ENCODE data around the gene PRSS1. TPM values are rescaled to one million over a fixed set of nuclear protein-coding genes. Genes with fewer than 3 reads are reported as not detected.

The PRSS1 gene
- total RNA-seq, 6 donors from 2014 or later = 9.8 to 20.6 TPM; not detected in 4

DNA sequence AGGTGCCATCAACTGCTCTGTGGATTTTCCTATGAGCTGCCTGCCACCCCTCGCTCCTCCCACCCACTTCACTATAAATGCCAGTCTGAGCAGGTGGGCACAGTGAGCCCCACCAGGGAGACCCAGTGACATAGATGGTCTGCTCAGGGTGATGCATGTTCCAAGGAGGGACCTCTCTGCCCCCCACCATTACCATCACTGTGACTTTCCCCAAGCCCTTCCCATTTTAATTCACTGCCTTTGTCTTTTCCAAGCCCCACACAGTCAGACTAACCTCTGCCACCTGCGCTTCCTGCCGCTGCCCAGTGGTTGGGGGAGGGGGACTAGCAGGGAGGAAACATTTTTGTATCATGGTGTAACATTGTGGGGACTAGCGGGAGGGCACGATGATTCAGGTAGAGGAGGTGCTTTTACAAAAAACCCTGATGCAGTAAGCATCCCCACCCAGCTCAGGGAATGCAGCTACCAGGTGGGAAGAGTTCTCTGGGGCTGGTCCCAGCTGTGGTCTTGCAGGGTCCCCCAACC, 46.1 kb downstream of the PRSS1 start:
- no peak for TF ChIP-seq EP300 (IDR thresholded peaks at IDR 0.05)
- no peak for TF ChIP-seq POLR2AphosphoS5 (IDR thresholded peaks at IDR 0.05)
- peak in 1 of 4 donors; percentile 19 for TF ChIP-seq POLR2A (IDR thresholded peaks at IDR 0.05)
- TF ChIP-seq, protein P1, sequence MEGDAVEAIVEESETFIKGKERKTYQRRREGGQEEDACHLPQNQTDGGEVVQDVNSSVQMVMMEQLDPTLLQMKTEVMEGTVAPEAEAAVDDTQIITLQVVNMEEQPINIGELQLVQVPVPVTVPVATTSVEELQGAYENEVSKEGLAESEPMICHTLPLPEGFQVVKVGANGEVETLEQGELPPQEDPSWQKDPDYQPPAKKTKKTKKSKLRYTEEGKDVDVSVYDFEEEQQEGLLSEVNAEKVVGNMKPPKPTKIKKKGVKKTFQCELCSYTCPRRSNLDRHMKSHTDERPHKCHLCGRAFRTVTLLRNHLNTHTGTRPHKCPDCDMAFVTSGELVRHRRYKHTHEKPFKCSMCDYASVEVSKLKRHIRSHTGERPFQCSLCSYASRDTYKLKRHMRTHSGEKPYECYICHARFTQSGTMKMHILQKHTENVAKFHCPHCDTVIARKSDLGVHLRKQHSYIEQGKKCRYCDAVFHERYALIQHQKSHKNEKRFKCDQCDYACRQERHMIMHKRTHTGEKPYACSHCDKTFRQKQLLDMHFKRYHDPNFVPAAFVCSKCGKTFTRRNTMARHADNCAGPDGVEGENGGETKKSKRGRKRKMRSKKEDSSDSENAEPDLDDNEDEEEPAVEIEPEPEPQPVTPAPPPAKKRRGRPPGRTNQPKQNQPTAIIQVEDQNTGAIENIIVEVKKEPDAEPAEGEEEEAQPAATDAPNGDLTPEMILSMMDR (IDR thresholded peaks at IDR 0.05) = no peak
- peaks cover 0 to 26% (median 16%) of the 10 kb centered on the region in 4 donors for H3K27me3 ChIP-seq
- no peaks in the 10 kb centered on the region for H3K36me3 ChIP-seq
- 32 to 40% methylated on average over 4 to 5 of the region's 5 CpGs for WGBS, 2 donors
- no peak overlapping the region for H3K27ac ChIP-seq
- no peak overlapping the region for H3K4me3 ChIP-seq
- H3K9me3 ChIP-seq = no peaks in the 10 kb centered on the region
- H3K4me1 ChIP-seq = peaks cover 15 to 20% (median 18%) of the 10 kb centered on the region in 4 donors
- DNase-seq (no peak), ATAC-seq (ENCODE audit: low FRiP score in 2 of 2) (no peak)

DNA sequence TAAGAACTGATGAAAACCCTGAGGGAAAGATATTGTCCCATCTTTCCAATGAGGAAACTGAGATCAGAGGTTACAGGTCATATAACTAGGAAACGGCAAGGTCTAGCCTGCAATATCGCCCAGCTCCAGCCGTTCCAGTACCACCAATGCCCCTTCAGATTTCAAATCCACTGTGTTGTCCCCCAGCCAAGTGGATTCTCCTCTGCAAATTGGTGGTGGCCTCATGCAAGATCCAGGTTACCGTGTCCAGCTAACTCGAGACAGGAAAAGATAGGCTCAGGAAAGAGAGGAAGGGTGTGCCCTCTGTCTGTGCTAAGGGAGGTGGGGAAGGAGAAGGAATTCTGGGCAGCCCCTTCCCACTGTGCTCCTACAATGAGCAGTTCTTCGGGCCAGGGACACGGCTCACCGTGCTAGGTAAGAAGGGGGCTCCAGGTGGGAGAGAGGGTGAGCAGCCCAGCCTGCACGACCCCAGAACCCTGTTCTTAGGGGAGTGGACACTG, 46.8 kb downstream of the PRSS1 start:
- no peak for ATAC-seq (ENCODE audit: low FRiP score in 2 of 2)
- peak overlapping the region in 3 of 4 donors; percentile 15 to 42 (median 36) for H3K4me3 ChIP-seq

DNA sequence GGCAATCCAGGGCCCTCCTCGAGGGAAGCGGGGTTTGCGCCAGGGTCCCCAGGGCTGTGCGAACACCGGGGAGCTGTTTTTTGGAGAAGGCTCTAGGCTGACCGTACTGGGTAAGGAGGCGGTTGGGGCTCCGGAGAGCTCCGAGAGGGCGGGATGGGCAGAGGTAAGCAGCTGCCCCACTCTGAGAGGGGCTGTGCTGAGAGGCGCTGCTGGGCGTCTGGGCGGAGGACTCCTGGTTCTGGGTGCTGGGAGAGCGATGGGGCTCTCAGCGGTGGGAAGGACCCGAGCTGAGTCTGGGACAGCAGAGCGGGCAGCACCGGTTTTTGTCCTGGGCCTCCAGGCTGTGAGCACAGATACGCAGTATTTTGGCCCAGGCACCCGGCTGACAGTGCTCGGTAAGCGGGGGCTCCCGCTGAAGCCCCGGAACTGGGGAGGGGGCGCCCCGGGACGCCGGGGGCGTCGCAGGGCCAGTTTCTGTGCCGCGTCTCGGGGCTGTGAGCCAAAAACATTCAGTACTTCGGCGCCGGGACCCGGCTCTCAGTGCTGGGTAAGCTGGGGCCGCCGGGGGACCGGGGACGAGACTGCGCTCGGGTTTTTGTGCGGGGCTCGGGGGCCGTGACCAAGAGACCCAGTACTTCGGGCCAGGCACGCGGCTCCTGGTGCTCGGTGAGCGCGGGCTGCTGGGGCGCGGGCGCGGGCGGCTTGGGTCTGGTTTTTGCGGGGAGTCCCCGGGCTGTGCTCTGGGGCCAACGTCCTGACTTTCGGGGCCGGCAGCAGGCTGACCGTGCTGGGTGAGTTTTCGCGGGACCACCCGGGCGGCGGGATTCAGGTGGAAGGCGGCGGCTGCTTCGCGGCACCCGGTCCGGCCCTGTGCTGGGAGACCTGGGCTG, 47.5 kb downstream of the PRSS1 start:
- Histone ChIP-seq H3K36me3 (no peaks in the 10 kb centered on the region), H3K27ac (peak overlapping the region; percentile 61 to 82 (median 70))
- peak in 1 of 2 donors; percentile 86 for DNase-seq

More for the DNA sequence above, 46.8 kb downstream of the PRSS1 start:
- WGBS, 2 donors = 32 to 38% methylated on average over 9 of the region's 9 CpGs
- Histone ChIP-seq H3K9me3 (no peaks in the 10 kb centered on the region), H3K27me3 (peaks cover 0 to 26% (median 16%) of the 10 kb centered on the region in 4 donors), H3K36me3 (no peaks in the 10 kb centered on the region), H3K27ac (peak overlapping the region in 3 of 4 donors; percentile 65 to 82 (median 75)), H3K4me1 (peaks cover 15 to 20% (median 18%) of the 10 kb centered on the region in 4 donors)
- TF ChIP-seq POLR2AphosphoS5 (IDR thresholded peaks at IDR 0.05) (no peak), POLR2A (IDR thresholded peaks at IDR 0.05) (no peak), EP300 (IDR thresholded peaks at IDR 0.05) (no peak)
- TF ChIP-seq, protein P1 (IDR thresholded peaks at IDR 0.05) = no peak
- DNase-seq = no peak

DNA sequence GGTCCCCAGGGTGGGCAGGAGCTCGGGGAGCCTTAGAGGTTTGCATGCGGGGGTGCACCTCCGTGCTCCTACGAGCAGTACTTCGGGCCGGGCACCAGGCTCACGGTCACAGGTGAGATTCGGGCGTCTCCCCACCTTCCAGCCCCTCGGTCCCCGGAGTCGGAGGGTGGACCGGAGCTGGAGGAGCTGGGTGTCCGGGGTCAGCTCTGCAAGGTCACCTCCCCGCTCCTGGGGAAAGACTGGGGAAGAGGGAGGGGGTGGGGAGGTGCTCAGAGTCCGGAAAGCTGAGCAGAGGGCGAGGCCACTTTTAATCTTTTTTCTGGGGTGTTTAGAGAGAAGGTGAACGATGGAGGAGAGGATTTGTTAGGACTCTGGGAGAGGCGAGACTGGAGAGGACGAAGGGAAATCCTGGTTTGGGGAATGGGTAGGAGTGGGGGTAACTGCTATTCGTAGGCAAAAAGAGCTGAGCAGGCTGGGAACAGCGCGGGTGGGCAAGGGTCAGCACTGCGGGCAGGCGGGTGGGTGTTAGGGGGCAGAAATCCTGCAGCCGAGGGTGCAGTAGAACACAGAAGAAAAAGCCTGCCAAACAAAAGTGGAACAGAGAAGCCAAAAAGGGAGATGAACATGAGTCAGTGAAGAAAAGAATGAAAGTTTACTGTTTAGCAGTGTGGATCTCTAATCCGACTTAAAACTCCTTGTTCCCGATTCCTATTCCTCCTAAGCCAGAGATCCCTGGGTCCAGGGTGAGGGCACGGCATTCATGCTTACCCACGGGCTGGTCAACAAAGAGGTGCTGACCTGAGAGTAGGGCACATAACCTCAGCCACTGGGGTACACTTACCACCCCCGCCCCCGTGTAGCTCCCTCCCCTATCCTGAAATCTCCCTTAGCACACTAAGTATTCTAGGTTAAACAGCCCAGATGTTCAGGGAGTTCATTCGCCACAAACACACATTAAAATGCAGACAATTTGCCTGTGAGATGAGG, 48.4 kb downstream of the PRSS1 start:
- peak overlapping the region; percentile 61 to 82 (median 70) for H3K27ac ChIP-seq
- no peaks in the 10 kb centered on the region for H3K9me3 ChIP-seq
- WGBS, 2 donors = 5 to 8% methylated on average over 25 to 30 of the region's 33 CpGs
- no peaks in the 10 kb centered on the region for H3K36me3 ChIP-seq
- H3K4me1 ChIP-seq = peaks cover 15 to 20% (median 18%) of the 10 kb centered on the region in 4 donors
- TF ChIP-seq, protein P1 (IDR thresholded peaks at IDR 0.05) = no peak
- TF ChIP-seq POLR2AphosphoS5 (IDR thresholded peaks at IDR 0.05) (no peak), EP300 (IDR thresholded peaks at IDR 0.05) (no peak), POLR2A (IDR thresholded peaks at IDR 0.05) (no peak)
- DNase-seq (peak in 1 of 2 donors; percentile 33), ATAC-seq (ENCODE audit: low FRiP score in 2 of 2) (peak in 1 of 2 donors; percentile 20)
- H3K27me3 ChIP-seq = peaks cover 0 to 26% (median 16%) of the 10 kb centered on the region in 4 donors
- H3K4me3 ChIP-seq = peak overlapping the region in 3 of 4 donors; percentile 15 to 42 (median 36)

More for the DNA sequence above, 47.5 kb downstream of the PRSS1 start:
- H3K4me3 ChIP-seq = peak overlapping the region in 3 of 4 donors; percentile 15 to 42 (median 36)
- H3K9me3 ChIP-seq = no peaks in the 10 kb centered on the region
- WGBS, 2 donors = 10 to 12% methylated on average over 14 to 23 of the region's 74 CpGs
- peaks cover 0 to 26% (median 16%) of the 10 kb centered on the region in 4 donors for H3K27me3 ChIP-seq
- TF ChIP-seq EP300 (IDR thresholded peaks at IDR 0.05) (no peak), POLR2A (IDR thresholded peaks at IDR 0.05) (no peak)
- H3K4me1 ChIP-seq = peaks cover 15 to 20% (median 18%) of the 10 kb centered on the region in 4 donors
- peak in 1 of 2 donors; percentile 37 for ATAC-seq (ENCODE audit: low FRiP score in 2 of 2)

Data from upper lobe of left lung (tissue), 6 donors.